Activated CD8-positive, alpha-beta T cell treated with anti-CD3 and anti-CD28 coated beads for 36 hours (primary cell): Measurements from ENCODE around the gene LRRFIP2. TPM values are rescaled to one million over a fixed set of nuclear protein-coding genes. Genes with fewer than 3 reads are reported as not detected.
"Not testable (repeated sequence)": the region's sequence is repeated elsewhere in the genome, so short reads cannot be mapped to it uniquely, and the experiment has no call there.

Experiments
- ATAC-seq: fragments of 200-7000 bp; cut with Tn5 transposase; one replicate; pipeline ENCODE4 v1.10.0; 2021; ENCODE audit warnings: mild to moderate bottlenecking, moderate library complexity
- CTCF ChIA-PET: fragments of 350-600 bp; sonication (Branson Sonifier 250); formaldehyde crosslinking; loops from one replicate; lab custom pipeline; 2021; ENCODE audit warnings: antibody characterized with exemption; lab: Charles Lee
- POLR2A ChIA-PET: fragments of 350-600 bp; sonication (Branson Sonifier 250); formaldehyde crosslinking; loops from one replicate; lab custom pipeline; 2021; ENCODE audit warnings: antibody characterized with exemption; lab: Charles Lee
- DNase-seq: peaks from one replicate; pipeline ENCODE4 v3.0.0-alpha.2; 2020
- H3K27ac Mint-ChIP-seq: one replicate; pipeline ENCODE4 v1.8.0; 2021; ENCODE audit warnings: mild to moderate bottlenecking, mixed read lengths
- H3K27me3 Mint-ChIP-seq: one replicate; pipeline ENCODE4 v1.8.0; 2021; ENCODE audit warnings: mixed read lengths
- H3K36me3 Mint-ChIP-seq: one replicate; pipeline ENCODE4 v1.8.0; 2021; ENCODE audit warnings: low read depth, mixed read lengths
- H3K4me1 Mint-ChIP-seq: one replicate; pipeline ENCODE4 v1.8.0; 2021; ENCODE audit warnings: low read depth, mixed read lengths
- H3K4me3 Mint-ChIP-seq: one replicate; pipeline ENCODE4 v1.8.0; 2021; ENCODE audit warnings: mild to moderate bottlenecking, moderate library complexity, mixed read lengths
- H3K9me3 Mint-ChIP-seq: one replicate; pipeline ENCODE4 v1.8.0; 2021; ENCODE audit warnings: mixed read lengths
- intact Hi-C: fragments of 100-400 bp; cut with micrococcal nuclease; formaldehyde crosslinking; loops from one replicate; pipeline ENCODE4 v1.10.0; 2022
- total RNA-seq, 2 experiments: library from RNA; stranded (reverse); gene quantifications; one replicate each; pipeline ENCODE4 v1.2.3, GENCODE V29; 2021
- TF ChIP-seq, protein P1 (sequence below): fragments of 200-600 bp; IDR thresholded peaks from one replicate; pipeline ENCODE4 v1.8.0; 2022; ENCODE audit warnings: antibody characterized with exemption, mild to moderate bottlenecking

The LRRFIP2 gene, protein sequence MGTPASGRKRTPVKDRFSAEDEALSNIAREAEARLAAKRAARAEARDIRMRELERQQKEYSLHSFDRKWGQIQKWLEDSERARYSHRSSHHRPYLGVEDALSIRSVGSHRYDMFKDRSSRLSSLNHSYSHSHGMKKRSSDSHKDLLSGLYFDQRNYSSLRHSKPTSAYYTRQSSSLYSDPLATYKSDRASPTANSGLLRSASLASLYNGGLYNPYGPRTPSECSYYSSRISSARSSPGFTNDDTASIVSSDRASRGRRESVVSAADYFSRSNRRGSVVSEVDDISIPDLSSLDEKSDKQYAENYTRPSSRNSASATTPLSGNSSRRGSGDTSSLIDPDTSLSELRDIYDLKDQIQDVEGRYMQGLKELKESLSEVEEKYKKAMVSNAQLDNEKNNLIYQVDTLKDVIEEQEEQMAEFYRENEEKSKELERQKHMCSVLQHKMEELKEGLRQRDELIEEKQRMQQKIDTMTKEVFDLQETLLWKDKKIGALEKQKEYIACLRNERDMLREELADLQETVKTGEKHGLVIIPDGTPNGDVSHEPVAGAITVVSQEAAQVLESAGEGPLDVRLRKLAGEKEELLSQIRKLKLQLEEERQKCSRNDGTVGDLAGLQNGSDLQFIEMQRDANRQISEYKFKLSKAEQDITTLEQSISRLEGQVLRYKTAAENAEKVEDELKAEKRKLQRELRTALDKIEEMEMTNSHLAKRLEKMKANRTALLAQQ
- 10 to 100 TPM; 18.7 to 23.1 TPM for total RNA-seq

DNA sequence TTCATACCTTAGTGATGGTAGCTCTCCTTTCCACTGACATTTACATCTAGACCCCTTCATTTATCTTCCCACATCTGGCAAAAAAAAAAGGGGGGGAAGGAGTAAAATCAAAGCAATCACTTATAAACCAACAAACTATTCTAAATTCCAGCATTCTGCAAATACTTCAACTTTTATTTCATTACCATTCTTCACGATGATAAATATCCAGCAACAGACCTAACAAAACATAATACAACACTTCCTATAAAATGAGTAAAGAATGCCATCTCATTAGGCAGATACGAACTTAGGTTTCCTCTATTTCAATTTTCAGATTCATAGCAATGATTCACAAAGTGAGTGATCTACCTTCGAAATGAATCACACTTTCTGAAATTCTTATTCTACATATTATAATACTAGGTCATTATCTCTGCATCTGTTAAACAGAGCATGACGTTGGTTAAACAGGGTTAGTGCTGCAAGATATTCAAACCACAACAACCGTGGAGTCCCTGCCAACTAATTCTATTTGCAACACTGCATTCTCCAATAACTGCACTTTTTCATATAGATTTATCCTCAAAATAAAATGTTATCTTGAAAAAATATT lies at the start of gene LRRFIP2:
Gene LRRFIP2, minus strand, starts transcription at position 51 of the 595 bp plus-strand sequence. CDS start 25,599 bp downstream, outside the sequence.
- peaks cover 56% of the 10 kb centered on the region for H3K4me1 Mint-ChIP-seq
- H3K27ac Mint-ChIP-seq = peak within 1 kb of the TSS; percentile 77
- H3K9me3 Mint-ChIP-seq = no peaks in the 10 kb centered on the region
- ChIA-PET POLR2A (no interaction called here), CTCF (interaction anchor here (1.1 to 1.4 kb wide), 2 partner anchors 11 to 51 kb away, joined by 3 to 5 read pairs; no protein-coding TSS in a partner anchor)
- intact Hi-C loops = no loop called here
- ATAC-seq = peak; percentile 56
- peaks cover 6% of the 10 kb centered on the region for H3K36me3 Mint-ChIP-seq
- H3K27me3 Mint-ChIP-seq = no peaks in the 10 kb centered on the region
- TF ChIP-seq, protein P1, sequence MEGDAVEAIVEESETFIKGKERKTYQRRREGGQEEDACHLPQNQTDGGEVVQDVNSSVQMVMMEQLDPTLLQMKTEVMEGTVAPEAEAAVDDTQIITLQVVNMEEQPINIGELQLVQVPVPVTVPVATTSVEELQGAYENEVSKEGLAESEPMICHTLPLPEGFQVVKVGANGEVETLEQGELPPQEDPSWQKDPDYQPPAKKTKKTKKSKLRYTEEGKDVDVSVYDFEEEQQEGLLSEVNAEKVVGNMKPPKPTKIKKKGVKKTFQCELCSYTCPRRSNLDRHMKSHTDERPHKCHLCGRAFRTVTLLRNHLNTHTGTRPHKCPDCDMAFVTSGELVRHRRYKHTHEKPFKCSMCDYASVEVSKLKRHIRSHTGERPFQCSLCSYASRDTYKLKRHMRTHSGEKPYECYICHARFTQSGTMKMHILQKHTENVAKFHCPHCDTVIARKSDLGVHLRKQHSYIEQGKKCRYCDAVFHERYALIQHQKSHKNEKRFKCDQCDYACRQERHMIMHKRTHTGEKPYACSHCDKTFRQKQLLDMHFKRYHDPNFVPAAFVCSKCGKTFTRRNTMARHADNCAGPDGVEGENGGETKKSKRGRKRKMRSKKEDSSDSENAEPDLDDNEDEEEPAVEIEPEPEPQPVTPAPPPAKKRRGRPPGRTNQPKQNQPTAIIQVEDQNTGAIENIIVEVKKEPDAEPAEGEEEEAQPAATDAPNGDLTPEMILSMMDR = no peak
- DNase-seq = peak; percentile 49
- H3K4me3 Mint-ChIP-seq = peak within 1 kb of the TSS; percentile 76

DNA sequence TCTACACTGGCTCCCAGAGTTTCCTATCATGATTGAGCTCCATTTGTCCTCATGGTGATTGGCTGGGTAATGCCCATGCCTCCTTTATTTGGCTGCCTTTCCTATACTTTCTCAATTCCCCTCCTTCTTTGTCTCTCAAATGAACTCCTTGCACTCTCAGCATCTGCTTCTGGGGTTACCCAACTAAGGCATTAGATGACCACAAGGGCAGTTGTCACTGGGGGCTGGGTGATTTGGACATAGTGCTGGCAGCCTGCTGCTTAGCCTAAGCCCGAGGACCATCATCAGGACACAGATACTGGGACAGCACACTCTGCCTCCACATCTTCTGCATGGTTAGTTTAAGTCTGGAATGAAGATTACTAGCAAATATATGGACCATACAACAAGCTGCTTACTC lies 49.2 kb upstream of the LRRFIP2 start:
- intact Hi-C loops = no loop called here
- ChIA-PET POLR2A (interaction anchor here (1.0 to 1.3 kb wide), 2 partner anchors 9 to 10 kb away, joined by 3 read pairs; no protein-coding TSS in a partner anchor), CTCF (interaction anchor here (1.0 kb wide), 2 partner anchors 16 to 51 kb away, joined by 3 to 4 read pairs; no protein-coding TSS in a partner anchor)
- H3K27ac Mint-ChIP-seq = no peak overlapping the region
- DNase-seq (no peak), ATAC-seq (no peak)
- no peaks in the 10 kb centered on the region for H3K9me3 Mint-ChIP-seq
- TF ChIP-seq, protein P1 = no peak
- H3K36me3 Mint-ChIP-seq = no peaks in the 10 kb centered on the region
- H3K4me1 Mint-ChIP-seq = peaks cover 34% of the 10 kb centered on the region
- H3K4me3 Mint-ChIP-seq = no peak overlapping the region
- H3K27me3 Mint-ChIP-seq = no peaks in the 10 kb centered on the region

DNA sequence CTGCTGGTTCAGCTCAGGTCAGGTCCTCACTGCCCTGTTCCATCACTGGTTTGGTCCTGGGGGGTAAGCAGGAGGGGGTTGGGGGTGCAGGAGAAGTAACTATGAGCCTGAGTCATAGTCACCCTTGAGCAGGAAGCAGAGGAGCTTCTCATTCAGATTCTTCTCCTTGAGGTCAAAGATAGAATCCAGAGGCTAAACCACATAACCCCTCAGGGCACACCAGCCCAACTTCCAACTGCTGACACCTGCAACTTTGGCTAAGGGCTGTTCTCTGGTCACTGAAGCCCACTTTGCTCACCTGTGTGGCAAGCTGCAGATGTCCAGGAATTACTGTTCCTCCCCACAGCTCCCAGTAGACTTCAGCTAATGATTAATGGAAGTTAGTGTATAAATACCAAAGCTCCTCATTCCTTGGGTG lies 48.8 kb upstream of the LRRFIP2 start:
- DNase-seq (no peak), ATAC-seq (no peak)
- intact Hi-C loops = no loop called here
- no peak overlapping the region for H3K4me3 Mint-ChIP-seq
- H3K36me3 Mint-ChIP-seq = no peaks in the 10 kb centered on the region
- no peaks in the 10 kb centered on the region for H3K9me3 Mint-ChIP-seq
- ChIA-PET CTCF (interaction anchor here (1.0 kb wide), 1 partner anchor 16 kb away, joined by 3 read pairs; no protein-coding TSS in a partner anchor), POLR2A (interaction anchor here (1.0 kb wide), 1 partner anchor 10 kb away, joined by 3 read pairs; no protein-coding TSS in a partner anchor)
- H3K27me3 Mint-ChIP-seq = no peaks in the 10 kb centered on the region
- TF ChIP-seq, protein P1 = no peak
- H3K4me1 Mint-ChIP-seq = peaks cover 30% of the 10 kb centered on the region
- H3K27ac Mint-ChIP-seq = no peak overlapping the region

DNA sequence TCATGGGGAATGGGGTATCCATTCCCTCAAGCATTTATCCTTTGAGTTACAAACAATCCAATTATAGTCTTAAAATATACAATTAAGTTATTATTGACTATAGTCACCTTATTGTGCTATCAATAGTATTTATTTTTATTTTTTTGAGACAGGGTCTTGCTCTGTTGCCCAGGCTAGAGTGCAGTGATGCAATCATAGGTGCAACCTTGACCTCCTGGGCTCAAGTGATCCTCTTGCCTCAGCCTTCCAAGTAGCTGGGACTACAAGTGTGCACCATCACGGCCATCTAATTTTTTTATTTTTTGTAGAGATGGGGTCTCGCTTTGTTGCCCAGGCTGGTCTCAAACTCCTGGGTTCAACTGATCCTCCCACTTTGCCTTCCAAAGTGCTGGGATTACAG lies 48.2 kb upstream of the LRRFIP2 start:
- DNase-seq, ATAC-seq, POLR2A ChIA-PET, H3K9me3 Mint-ChIP-seq, intact Hi-C loops, H3K4me3 Mint-ChIP-seq, H3K27ac Mint-ChIP-seq, H3K36me3 Mint-ChIP-seq, H3K27me3 Mint-ChIP-seq: not testable (repeated sequence)
- CTCF ChIA-PET = interaction anchor here (1.0 kb wide), 1 partner anchor 17 kb away, joined by 3 read pairs; no protein-coding TSS in a partner anchor
- H3K4me1 Mint-ChIP-seq = peaks cover 24% of the 10 kb centered on the region

DNA sequence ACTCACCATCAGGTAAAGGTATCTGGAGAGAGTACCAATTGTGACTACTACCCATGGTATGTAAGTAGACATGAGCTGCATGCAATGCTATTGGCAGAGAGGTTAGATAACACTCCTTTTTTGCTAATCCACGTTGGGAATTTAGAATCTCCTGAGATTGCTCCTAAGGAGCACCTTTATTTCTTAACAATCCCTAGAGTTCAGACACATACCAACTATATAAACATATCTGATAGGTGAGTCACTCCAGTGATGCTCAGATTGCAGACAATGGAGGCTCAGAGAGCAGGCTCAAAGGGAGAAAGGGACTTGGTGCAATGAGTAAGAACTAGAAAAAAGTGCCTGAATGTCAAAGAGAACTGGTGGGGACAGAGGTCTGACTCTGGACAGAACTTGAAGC lies 47.0 kb upstream of the LRRFIP2 start:
- ChIA-PET POLR2A (no interaction called here), CTCF (interaction anchor here (1.1 kb wide), 1 partner anchor 103 kb away, joined by 3 read pairs; no protein-coding TSS in a partner anchor)
- Mint-ChIP-seq H3K4me3 (no peak overlapping the region), H3K27me3 (no peaks in the 10 kb centered on the region), H3K36me3 (no peaks in the 10 kb centered on the region), H3K4me1 (peaks cover 31% of the 10 kb centered on the region), H3K27ac (no peak overlapping the region), H3K9me3 (no peaks in the 10 kb centered on the region)
- DNase-seq (no peak), ATAC-seq (peak; percentile 47)
- intact Hi-C loops = no loop called here
- TF ChIP-seq, protein P1 = no peak
